GM20431 (cell line): ENCODE results near the gene OLFM2.

ENCODE experiments used
- in situ Hi-C: fragments of 300-500 bp; cut with MseI, MboI; formaldehyde crosslinking; loops from one replicate; pipeline ENCODE4 v1.15.0; 2020; ENCODE audit warnings: low sequenced_read_pairs; ENCODE audit not compliant: unreplicated experiment

OLFM2 gene

GRCh38 chr19:9936326-9937000 is at the start of gene OLFM2:
Gene OLFM2 (minus strand): TSS chr19:9936515. CDS start chr19:9936366, 149 bp downstream.
- in situ Hi-C loops, result loop anchor here (25.0 kb wide), 1 partner anchor 451 kb away; the partner anchor contains the start of gene TYK2

- in situ Hi-C loops, result no loop called here
Observed at GRCh38 chr19:9981406-9982260, 45.3 kb upstream of the OLFM2 start.

GRCh38 chr19:9972103-9972502 is 35.8 kb upstream of the OLFM2 start:
- in situ Hi-C loops, result no loop called here

GRCh38 chr19:9971166-9971897 is 35.0 kb upstream of the OLFM2 start:
- in situ Hi-C loops, result no loop called here

- in situ Hi-C loops, result no loop called here
Observed at GRCh38 chr19:9970481-9970880, 34.2 kb upstream of the OLFM2 start.

GRCh38 chr19:9969688-9969975 is 33.3 kb upstream of the OLFM2 start:
- in situ Hi-C loops, result no loop called here

GRCh38 chr19:9968820-9969687 is 32.7 kb upstream of the OLFM2 start:
- in situ Hi-C loops, result no loop called here

- in situ Hi-C loops, result no loop called here
Observed at GRCh38 chr19:9967326-9967725, 31.0 kb upstream of the OLFM2 start.

- in situ Hi-C loops, result no loop called here
Observed at GRCh38 chr19:9966448-9966847, 30.1 kb upstream of the OLFM2 start.

- in situ Hi-C loops, result no loop called here
Observed at GRCh38 chr19:9966024-9966423, 29.7 kb upstream of the OLFM2 start.

- in situ Hi-C loops, result no loop called here
Observed at GRCh38 chr19:9962623-9963290, 26.4 kb upstream of the OLFM2 start.

GRCh38 chr19:9961103-9961502 is 24.8 kb upstream of the OLFM2 start:
- in situ Hi-C loops, result no loop called here

GRCh38 chr19:9958379-9958821 is 22.1 kb upstream of the OLFM2 start:
- in situ Hi-C loops, result no loop called here

- in situ Hi-C loops, result no loop called here
Observed at GRCh38 chr19:9956956-9957355, 20.6 kb upstream of the OLFM2 start.

- in situ Hi-C loops, result no loop called here
Observed at GRCh38 chr19:9953802-9954542, 17.7 kb upstream of the OLFM2 start.

- in situ Hi-C loops, result no loop called here
Observed at GRCh38 chr19:9952276-9952675, 16.0 kb upstream of the OLFM2 start.

- in situ Hi-C loops, result loop anchor here (25.0 kb wide), 1 partner anchor 440 kb away; the partner anchor contains the start of gene TYK2
Observed at GRCh38 chr19:9947441-9947840, 11.1 kb upstream of the OLFM2 start.

- in situ Hi-C loops, result loop anchor here (25.0 kb wide), 1 partner anchor 441 kb away; the partner anchor contains the start of gene TYK2
Observed at GRCh38 chr19:9946528-9947125, 10.3 kb upstream of the OLFM2 start.
